ENCODE results near the gene SAMD11.
"Not testable (repeated sequence)": the region's sequence is repeated elsewhere in the genome, so short reads cannot be mapped to it uniquely, and the experiment has no call there.

SAMD11 gene

DNA sequence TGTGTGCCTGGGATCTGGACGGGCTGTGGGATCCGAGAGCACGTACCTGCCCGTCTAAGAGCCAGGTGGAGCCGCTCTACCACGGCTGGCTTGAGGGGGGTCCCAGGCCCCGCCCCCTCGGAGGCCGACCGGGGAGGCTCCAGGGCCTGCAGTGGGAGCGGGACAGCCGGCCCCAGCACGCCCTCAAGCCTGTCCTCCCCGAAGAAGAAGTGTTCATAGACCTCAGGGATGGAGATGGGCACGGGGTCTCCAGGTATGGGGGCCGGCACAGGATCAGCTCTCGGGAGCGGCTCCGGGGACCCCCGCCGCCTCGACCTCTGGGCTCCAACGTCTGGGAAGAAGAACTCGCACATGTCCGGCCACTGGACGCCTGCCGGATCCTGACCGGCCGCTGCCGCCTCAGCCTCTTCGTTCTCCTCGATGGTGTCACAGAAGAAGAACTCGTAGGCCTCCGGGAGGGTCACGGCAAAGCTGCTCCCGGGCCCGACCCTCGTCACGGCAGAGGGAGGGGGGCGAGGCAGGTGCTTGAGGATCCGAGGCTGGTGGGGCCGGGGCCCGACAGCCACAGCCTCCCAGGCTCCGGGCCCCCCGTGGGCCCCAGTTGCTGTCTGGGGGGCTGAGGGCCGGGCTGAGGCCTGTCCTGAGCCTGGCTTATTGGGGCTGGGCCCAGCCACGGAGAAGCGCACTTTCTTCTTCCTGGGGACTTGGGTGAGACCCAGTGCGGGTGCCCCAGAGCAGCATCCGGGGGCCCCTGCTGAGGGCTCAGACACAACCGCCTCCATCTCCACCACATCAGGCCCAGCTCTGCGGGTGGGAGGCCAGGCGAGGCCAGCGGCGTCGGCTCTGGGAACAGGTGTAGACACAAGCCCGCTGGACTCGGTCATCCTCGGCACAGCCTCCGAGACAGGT lies 55.4 kb downstream of the SAMD11 start:
- DNase-seq: no peak

DNA sequence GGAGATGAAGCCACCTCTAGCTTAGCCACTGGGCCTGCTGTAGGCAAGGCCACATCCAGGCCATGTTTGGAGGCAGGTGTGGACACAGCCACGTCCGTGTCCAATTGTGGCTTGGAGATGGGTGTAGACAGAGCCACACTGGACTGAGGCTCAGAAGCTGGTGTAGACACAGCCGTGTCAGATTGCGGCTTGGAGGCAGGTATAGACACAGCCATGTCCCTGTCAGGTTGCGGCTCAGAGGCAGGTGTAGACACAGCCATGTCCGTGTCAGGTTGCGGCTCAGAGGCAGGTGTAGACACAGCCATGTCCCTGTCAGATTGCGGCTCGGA lies 56.0 kb downstream of the SAMD11 start:
- DNase-seq: no peak

DNA sequence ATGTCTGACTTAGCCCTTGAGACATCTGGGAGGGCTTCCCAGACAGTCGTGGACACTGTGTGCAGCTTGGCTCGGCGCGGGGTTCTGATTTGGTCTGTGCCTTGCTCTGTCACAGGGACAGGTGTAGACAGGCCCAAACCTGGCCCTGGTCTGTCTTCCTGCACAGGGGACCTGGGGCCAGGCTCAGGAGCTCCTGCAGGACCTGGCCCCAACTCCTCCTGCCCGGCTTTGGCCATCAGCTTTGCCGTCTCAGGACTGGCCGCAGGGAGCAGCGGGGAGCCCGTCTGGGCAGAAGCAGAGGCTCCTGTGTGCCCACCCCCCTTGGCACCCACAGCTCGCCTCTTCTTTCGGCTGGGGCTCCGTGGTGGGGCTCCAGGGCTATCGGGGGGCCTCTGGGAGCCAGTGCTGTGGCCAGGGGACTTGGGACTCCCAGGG lies 56.4 kb downstream of the SAMD11 start:
- no peak for DNase-seq

GRCh38 chr1:980602-981395 lies 57.1 kb downstream of the SAMD11 start:
- DNase-seq: no peak

- no peak for DNase-seq
These were observed 57.8 kb downstream of the SAMD11 start for GRCh38 chr1:981491-981954.

- no peak for DNase-seq
These were observed 58.3 kb downstream of the SAMD11 start, which contains the start of gene PERM1 for GRCh38 chr1:981955-982558. Gene PERM1, minus strand, starts transcription at chr1:982093. Its CDS starts 1,064 bp downstream, at chr1:981029.

DNA sequence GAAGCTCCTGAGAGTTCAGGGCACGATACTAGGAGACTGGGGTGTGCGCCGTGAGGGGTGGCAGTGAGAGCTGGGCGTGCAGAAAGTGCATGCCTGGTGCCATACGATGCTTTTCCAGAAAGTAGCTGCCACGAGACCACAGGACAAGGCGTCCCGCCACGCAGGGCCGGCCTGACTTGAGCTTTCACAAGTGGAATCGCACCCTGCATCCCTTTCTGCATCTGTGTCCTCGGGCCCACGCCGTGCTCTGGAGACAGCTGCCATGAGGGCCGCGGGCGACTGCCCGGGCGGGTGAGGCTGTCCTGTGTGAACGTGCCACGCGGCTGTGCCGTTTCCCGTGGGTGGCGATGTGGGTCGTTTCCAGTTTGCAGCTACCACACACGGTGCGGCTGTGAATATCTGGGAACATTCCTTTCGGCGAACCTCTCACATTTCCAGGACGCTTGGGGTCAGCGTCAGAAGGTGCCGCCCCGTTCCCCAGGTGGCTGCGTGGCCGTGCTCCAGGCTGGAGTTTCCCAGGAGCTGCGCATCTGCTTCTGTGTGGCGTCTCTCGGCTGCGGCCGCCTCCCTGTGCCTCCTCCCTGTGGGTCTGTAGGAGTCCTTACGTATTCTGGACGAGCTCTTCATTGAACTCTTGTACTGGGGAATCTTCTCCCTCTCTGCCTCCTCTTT lies 59.2 kb downstream of the SAMD11 start:
- no peak for DNase-seq

GRCh38 chr1:983798-984475 lies 60.2 kb downstream of the SAMD11 start:
- peak; percentile 52 for DNase-seq

DNA sequence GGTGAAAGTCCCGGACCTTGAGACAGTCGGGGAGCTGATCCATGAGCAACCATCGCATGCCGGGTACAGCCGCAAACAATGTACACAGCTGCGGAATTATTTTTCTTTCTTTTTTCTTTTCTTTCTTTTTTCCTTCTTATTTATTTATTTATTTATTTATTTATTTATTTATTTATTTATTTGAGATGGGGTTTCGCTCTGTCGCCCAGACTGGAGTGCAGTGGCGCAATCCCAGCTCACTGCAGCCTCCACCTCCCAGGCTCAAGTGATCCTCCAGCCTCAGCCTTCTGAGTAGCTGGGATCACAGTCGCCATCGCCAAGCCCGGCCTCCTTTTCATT lies 60.7 kb downstream of the SAMD11 start:
- no peak for DNase-seq

DNA sequence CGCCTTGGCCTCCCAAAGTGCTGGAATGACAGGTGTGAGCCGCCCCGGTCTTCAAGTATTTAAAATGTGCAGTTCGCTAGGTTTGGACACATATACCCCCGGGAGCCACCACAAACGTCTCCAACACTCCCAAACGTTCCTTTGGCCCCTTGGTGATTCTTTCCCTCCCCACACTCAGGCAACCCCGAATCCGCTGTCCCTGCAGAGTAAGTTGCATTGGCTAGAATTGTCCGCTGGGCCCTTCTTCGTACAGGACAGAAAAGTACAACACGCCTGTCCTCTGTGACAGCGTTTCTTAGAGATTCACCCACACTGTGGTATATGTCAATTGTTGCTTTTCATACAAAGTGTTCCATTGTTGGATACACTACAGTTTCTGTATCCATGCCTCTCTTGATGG lies 61.4 kb downstream of the SAMD11 start:
- no peak for DNase-seq

DNA sequence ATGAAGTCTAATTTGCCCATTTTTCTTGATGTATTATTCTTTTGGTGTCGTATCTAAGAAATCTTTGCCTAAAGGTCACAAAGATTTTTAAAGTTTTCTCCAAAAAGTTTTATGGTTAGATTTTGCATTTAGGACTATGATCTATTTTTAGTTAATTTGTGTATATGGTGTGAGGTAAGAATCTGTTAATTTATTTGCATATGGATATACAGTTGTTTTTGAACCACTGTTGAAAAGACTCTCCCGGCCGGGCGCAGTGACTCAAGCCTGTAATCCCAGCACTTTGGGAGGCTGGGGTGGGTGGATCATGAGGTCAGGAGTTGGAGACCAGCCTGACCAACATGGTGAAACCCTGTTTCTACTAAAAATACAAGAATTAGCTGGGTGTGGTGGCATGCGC lies 64.3 kb downstream of the SAMD11 start:
- not testable (repeated sequence) for DNase-seq

- DNase-seq: not testable (repeated sequence)
These were observed 67.6 kb downstream of the SAMD11 start for GRCh38 chr1:991275-991674.

DNA sequence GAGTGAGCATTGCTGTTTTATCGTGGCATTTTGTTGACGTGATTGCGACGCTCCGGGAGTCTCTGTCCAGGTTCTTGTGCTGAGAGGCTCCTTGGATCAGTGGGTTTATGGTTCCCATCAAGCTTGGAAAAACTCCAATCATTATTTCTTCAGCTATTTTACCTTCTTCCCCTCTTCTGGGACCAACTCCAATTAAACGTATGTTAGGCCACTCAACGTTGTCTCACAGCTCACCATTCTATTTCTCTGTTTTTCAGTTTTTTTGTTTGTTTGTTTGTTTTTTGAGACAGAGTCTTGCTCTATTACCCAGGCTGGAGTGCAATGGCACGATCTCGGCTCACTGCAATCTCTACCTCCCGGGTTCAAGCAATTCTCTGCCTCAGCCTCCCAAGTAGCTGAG lies 68.2 kb downstream of the SAMD11 start:
- DNase-seq: no peak

GRCh38 chr1:992362-992761 lies 68.6 kb downstream of the SAMD11 start:
- no peak for DNase-seq

- no peak for DNase-seq
These were observed 69.8 kb downstream of the SAMD11 start for GRCh38 chr1:993379-993995.

All from activated T-cell treated with anti-CD3 and anti-CD28 coated beads for 4 hours (primary cell).